Measurements from ENCODE around the gene MDK.

Gene MDK

GRCh38 chr11:46420513-46420912, 39.0 kb downstream of the MDK start:
- TF ChIP-seq CREB1 (IDR thresholded peaks at IDR 0.05; ENCODE audit: low read depth) (no peak), FOXM1 (IDR thresholded peaks at IDR 0.05; ENCODE audit: borderline replicate concordance, low read depth) (no peak), EGR1 (IDR thresholded peaks at IDR 0.05) (no peak), TAF1 (IDR thresholded peaks at IDR 0.05; ENCODE audit: low read depth) (no peak), NFIC (IDR thresholded peaks at IDR 0.05) (no peak), EP300 (IDR thresholded peaks at IDR 0.05; ENCODE audit: borderline replicate concordance) (no peak), TCF12 (IDR thresholded peaks at IDR 0.05; ENCODE audit: low read depth) (no peak), CEBPB (IDR thresholded peaks at IDR 0.05) (no peak), RAD21 (IDR thresholded peaks at IDR 0.05; ENCODE audit: low read depth) (no peak), USF1 (IDR thresholded peaks at IDR 0.05) (no peak), YY1 (IDR thresholded peaks at IDR 0.05; ENCODE audit: low read depth) (no peak), MAX (IDR thresholded peaks at IDR 0.05) (no peak)

GRCh38 chr11:46421257-46421880, 39.9 kb downstream of the MDK start:
- TF ChIP-seq NFIC (IDR thresholded peaks at IDR 0.05) (no peak), TAF1 (IDR thresholded peaks at IDR 0.05; ENCODE audit: low read depth) (no peak), EP300 (IDR thresholded peaks at IDR 0.05; ENCODE audit: borderline replicate concordance) (no peak), EGR1 (IDR thresholded peaks at IDR 0.05) (no peak), FOXM1 (IDR thresholded peaks at IDR 0.05; ENCODE audit: borderline replicate concordance, low read depth) (no peak), CREB1 (IDR thresholded peaks at IDR 0.05; ENCODE audit: low read depth) (no peak), TCF12 (IDR thresholded peaks at IDR 0.05; ENCODE audit: low read depth) (no peak), YY1 (IDR thresholded peaks at IDR 0.05; ENCODE audit: low read depth) (no peak), ZBTB7A (IDR thresholded peaks at IDR 0.05; ENCODE audit: low read depth) (no peak), RAD21 (IDR thresholded peaks at IDR 0.05; ENCODE audit: low read depth) (no peak)

GRCh38 chr11:46422588-46422987, 41.1 kb downstream of the MDK start:
- TF ChIP-seq EGR1 (IDR thresholded peaks at IDR 0.05) = no peak
- no peak for TF ChIP-seq TAF1 (IDR thresholded peaks at IDR 0.05; ENCODE audit: low read depth)
- TF ChIP-seq EP300 (IDR thresholded peaks at IDR 0.05; ENCODE audit: borderline replicate concordance) = no peak

- TF ChIP-seq REST (IDR thresholded peaks at IDR 0.05; ENCODE audit: low read depth) = no peak
- no peak for TF ChIP-seq FOXM1 (IDR thresholded peaks at IDR 0.05; ENCODE audit: borderline replicate concordance, low read depth)
Measured at GRCh38 chr11:46426233-46426991, 44.9 kb downstream of the MDK start.

GRCh38 chr11:46427364-46427763, 45.9 kb downstream of the MDK start:
- TF ChIP-seq EGR1 (IDR thresholded peaks at IDR 0.05) = no peak
- TF ChIP-seq TCF12 (IDR thresholded peaks at IDR 0.05; ENCODE audit: low read depth) = no peak
- no peak for TF ChIP-seq REST (IDR thresholded peaks at IDR 0.05; ENCODE audit: low read depth)
- TF ChIP-seq TAF1 (IDR thresholded peaks at IDR 0.05; ENCODE audit: low read depth) = no peak
- TF ChIP-seq USF1 (IDR thresholded peaks at IDR 0.05) = no peak
- no peak for TF ChIP-seq MAX (IDR thresholded peaks at IDR 0.05)
- TF ChIP-seq ZBTB7A (IDR thresholded peaks at IDR 0.05; ENCODE audit: low read depth) = no peak
- TF ChIP-seq FOXM1 (IDR thresholded peaks at IDR 0.05; ENCODE audit: borderline replicate concordance, low read depth) = no peak
- no peak for TF ChIP-seq NFIC (IDR thresholded peaks at IDR 0.05)
- no peak for TF ChIP-seq CREB1 (IDR thresholded peaks at IDR 0.05; ENCODE audit: low read depth)
- TF ChIP-seq YY1 (IDR thresholded peaks at IDR 0.05; ENCODE audit: low read depth) = no peak
- no peak for TF ChIP-seq CEBPB (IDR thresholded peaks at IDR 0.05)

GRCh38 chr11:46429717-46430116, 48.2 kb downstream of the MDK start:
- TF ChIP-seq EP300 (IDR thresholded peaks at IDR 0.05; ENCODE audit: borderline replicate concordance) = no peak
- no peak for TF ChIP-seq CEBPB (IDR thresholded peaks at IDR 0.05)
- no peak for TF ChIP-seq FOXM1 (IDR thresholded peaks at IDR 0.05; ENCODE audit: borderline replicate concordance, low read depth)
- TF ChIP-seq TAF1 (IDR thresholded peaks at IDR 0.05; ENCODE audit: low read depth) = no peak
- TF ChIP-seq REST (IDR thresholded peaks at IDR 0.05; ENCODE audit: low read depth) = no peak
- no peak for TF ChIP-seq RAD21 (IDR thresholded peaks at IDR 0.05; ENCODE audit: low read depth)
- no peak for TF ChIP-seq CREB1 (IDR thresholded peaks at IDR 0.05; ENCODE audit: low read depth)
- no peak for TF ChIP-seq USF1 (IDR thresholded peaks at IDR 0.05)
- TF ChIP-seq YY1 (IDR thresholded peaks at IDR 0.05; ENCODE audit: low read depth) = no peak
- no peak for TF ChIP-seq TEAD4 (IDR thresholded peaks at IDR 0.05)
- no peak for TF ChIP-seq TCF12 (IDR thresholded peaks at IDR 0.05; ENCODE audit: low read depth)
- TF ChIP-seq MAX (IDR thresholded peaks at IDR 0.05) = no peak
- TF ChIP-seq NFIC (IDR thresholded peaks at IDR 0.05) = no peak

Measured in Ishikawa (cell line).